Small intestine (tissue), 7 donors: ENCODE measurements around the gene CCDC30. TPM values are rescaled to one million over a fixed set of nuclear protein-coding genes. Genes with fewer than 3 reads are reported as not detected.

ENCODE experiments used
- DNase-seq, 2 donors: peaks; one replicate each; pipeline versions ENCODE4 v3.0.0 to v3.0.0-alpha.2; 2013
- FAIRE-seq: peaks from 2 replicates; lab custom pipeline; 2012; peaks lifted over from hg19 to GRCh38; lab: Jason Lieb, UNC
- H3K27ac ChIP-seq, 3 donors: one replicate each; pipeline ENCODE4 v1.5.1; 2013; ENCODE audit warnings: low read length in 2 of 3, mild to moderate bottlenecking in 2 of 3, control low read depth in 1 of 3, inconsistent platforms in 1 of 3, low read depth in 1 of 3, moderate library complexity in 1 of 3
- H3K27me3 ChIP-seq, 3 donors: one replicate each; pipeline ENCODE4 v1.6.1; 2013; ENCODE audit warnings: low read length in 3 of 3, inconsistent platforms in 1 of 3; ENCODE audit not compliant: control insufficient read depth in 3 of 3, insufficient read depth in 3 of 3
- H3K36me3 ChIP-seq, 3 donors: one replicate each; pipeline ENCODE4 v1.6.1; 2013; ENCODE audit warnings: low read length in 3 of 3, inconsistent platforms in 1 of 3, low read depth in 1 of 3, mild to moderate bottlenecking in 1 of 3, moderate library complexity in 1 of 3; ENCODE audit not compliant: control insufficient read depth in 3 of 3, insufficient read depth in 2 of 3
- H3K4me1 ChIP-seq, 3 donors: one replicate each; pipeline ENCODE4 v1.6.1; 2013; ENCODE audit warnings: low read length in 2 of 3, inconsistent platforms in 1 of 3, low read depth in 1 of 3, mild to moderate bottlenecking in 1 of 3, moderate library complexity in 1 of 3; ENCODE audit not compliant: control insufficient read depth in 3 of 3, insufficient read depth in 2 of 3
- H3K4me3 ChIP-seq, 3 donors: one replicate each; pipeline ENCODE4 v1.5.1; 2013; ENCODE audit warnings: low read length in 3 of 3, control low read depth in 1 of 3, inconsistent platforms in 1 of 3, low read depth in 1 of 3, mild to moderate bottlenecking in 1 of 3, moderate library complexity in 1 of 3
- H3K9me3 ChIP-seq, 2 donors: one replicate each; pipeline ENCODE4 v1.6.1; 2013; ENCODE audit warnings: low read depth in 1 of 2, low read length in 1 of 2; ENCODE audit not compliant: control insufficient read depth in 2 of 2, insufficient read depth in 1 of 2
- WGBS, 3 donors: extraction: QIAGEN DNeasy Blood & Tissue Kit; methylation state at CpG; one replicate each; pipeline ENCODE4 v1.1.7; 2013; 5-methylcytosine and 5-hydroxymethylcytosine counted together
- polyA plus RNA-seq, 4 donors: library from polyadenylated mRNA; stranded (reverse) in 3 of 4; unstranded in 1 of 4; fragments of 200-250 nt in 3 of 4; fragments of 120-200 nt in 1 of 4; gene quantifications; one replicate each; pipeline versions ENCODE4 v1.2.1 to v1.2.3, GENCODE V29; 2013
- donor health status: healthy with polysubstance abuse.
- donor health status: control.
- donor health status: control.
- donor health status: Bipolar disorder and iron deficiency.
- donor health status: healthy.

Gene CCDC30
- polyA plus RNA-seq, 4 donors = 0.67 to 4.4 (median 0.84) TPM

- Histone ChIP-seq H3K4me1 (no peaks in the 10 kb centered on the region), H3K27me3 (no peaks in the 10 kb centered on the region), H3K36me3 (peaks cover 0 to 2% (median 0%) of the 10 kb centered on the region in 3 donors), H3K9me3 (no peaks in the 10 kb centered on the region), H3K4me3 (no peak overlapping the region), H3K27ac (no peak overlapping the region)
- WGBS, 3 donors = 65 to 76% (median 72%) methylated on average over 1 of the region's 1 CpG
- DNase-seq (no peak), FAIRE-seq (no peak)
Observed at GRCh38 chr1:42541104-42541503, 78.0 kb downstream of the CCDC30 start.

DNA sequence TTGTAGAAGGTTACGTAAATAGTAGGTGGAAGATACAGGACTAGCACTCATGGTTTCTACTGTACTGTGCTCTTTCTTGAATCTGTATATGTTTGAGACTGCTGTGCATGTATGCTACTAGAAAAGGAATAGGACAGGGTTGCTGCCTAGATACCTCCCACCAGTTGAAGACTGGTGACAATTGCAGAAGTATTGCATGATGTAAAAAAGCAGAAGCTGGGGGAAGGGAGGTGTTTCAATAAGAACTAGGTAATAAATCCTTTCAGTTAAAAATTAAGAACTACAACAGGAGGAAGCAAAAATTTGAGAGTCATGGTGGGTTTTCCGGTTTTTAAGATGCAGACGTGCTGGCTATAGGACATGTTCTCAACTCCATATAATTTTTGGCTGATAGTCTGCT, 88.1 kb downstream of the CCDC30 start:
- Histone ChIP-seq H3K27ac (no peak overlapping the region), H3K36me3 (no peaks in the 10 kb centered on the region), H3K4me3 (no peak overlapping the region), H3K9me3 (no peaks in the 10 kb centered on the region), H3K4me1 (no peaks in the 10 kb centered on the region), H3K27me3 (no peaks in the 10 kb centered on the region)
- WGBS, 3 donors = 78 to 96% (median 87%) methylated on average over 3 of the region's 3 CpGs
- no peak for DNase-seq
- no peak for FAIRE-seq

- Histone ChIP-seq H3K9me3 (no peaks in the 10 kb centered on the region), H3K27ac (no peak overlapping the region), H3K36me3 (no peaks in the 10 kb centered on the region), H3K4me1 (no peaks in the 10 kb centered on the region), H3K27me3 (no peaks in the 10 kb centered on the region), H3K4me3 (no peak overlapping the region)
- DNase-seq (no peak), FAIRE-seq (no peak)
- WGBS, 3 donors = 80 to 90% (median 83%) methylated on average over 3 of the region's 3 CpGs
Observed at GRCh38 chr1:42551590-42551989, 88.5 kb downstream of the CCDC30 start.

- Histone ChIP-seq H3K27ac (no peak overlapping the region), H3K4me1 (no peaks in the 10 kb centered on the region), H3K27me3 (no peaks in the 10 kb centered on the region), H3K9me3 (no peaks in the 10 kb centered on the region), H3K4me3 (no peak overlapping the region), H3K36me3 (no peaks in the 10 kb centered on the region)
- WGBS, 3 donors = 76 to 92% (median 85%) methylated on average over 4 of the region's 4 CpGs
- FAIRE-seq (no peak), DNase-seq (no peak)
Observed at GRCh38 chr1:42552636-42553035, 89.5 kb downstream of the CCDC30 start.

DNA sequence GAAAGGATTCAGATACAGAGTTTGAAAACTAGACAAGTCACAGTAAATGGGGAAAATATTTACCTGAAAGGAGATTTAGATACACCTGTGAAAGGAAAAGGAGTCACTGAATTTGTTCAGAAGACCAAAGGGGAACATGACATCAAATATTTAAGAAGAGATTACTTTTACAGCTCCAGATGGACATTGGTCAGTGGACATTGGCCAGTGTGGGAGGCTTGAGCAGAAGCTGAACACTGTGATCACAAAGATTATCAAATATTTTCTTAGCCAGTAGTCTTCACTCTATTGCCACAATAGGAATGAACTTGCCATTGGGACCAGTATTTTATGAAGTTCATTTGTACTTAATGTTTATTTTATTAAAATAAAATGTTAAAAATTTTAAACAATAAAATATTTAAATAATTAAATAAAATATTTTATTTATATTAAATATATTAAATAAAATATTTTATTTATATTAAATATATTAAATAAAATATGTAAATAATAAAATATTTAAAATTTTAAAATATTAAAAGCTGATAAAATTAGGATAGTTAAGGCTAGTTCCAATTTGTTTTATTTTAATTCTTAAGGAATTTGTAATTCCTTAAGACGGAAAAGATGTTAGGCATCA, 94.3 kb downstream of the CCDC30 start:
- H3K4me1 ChIP-seq = no peaks in the 10 kb centered on the region
- H3K4me3 ChIP-seq = no peak overlapping the region
- peak; percentile 99 for FAIRE-seq
- DNase-seq = peak in 1 of 2 donors; percentile 19
- no peaks in the 10 kb centered on the region for H3K9me3 ChIP-seq
- no peaks in the 10 kb centered on the region for H3K36me3 ChIP-seq
- WGBS, 3 donors = 96 to 100% (median 99%) methylated on average over 1 of the region's 1 CpG
- no peaks in the 10 kb centered on the region for H3K27me3 ChIP-seq
- H3K27ac ChIP-seq = no peak overlapping the region

DNA sequence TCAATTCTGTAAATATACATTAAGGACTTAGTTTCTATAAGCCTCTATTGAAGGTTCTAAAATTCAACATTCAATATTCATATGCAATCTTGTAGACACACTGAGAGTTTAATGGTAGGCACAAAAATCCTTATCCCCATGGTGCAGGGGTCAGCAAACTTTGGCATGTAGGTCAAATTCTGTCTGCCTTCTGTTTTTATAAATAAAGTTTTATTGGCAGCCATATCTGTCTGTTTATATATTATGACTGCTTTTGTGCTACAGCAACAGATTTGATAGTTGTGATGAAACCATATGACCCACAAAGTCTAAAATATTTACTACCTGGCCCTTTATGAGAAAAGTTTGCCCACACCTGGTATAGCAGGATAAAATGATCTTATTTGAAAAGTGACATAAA, 104.0 kb downstream of the CCDC30 start:
- DNase-seq (no peak), FAIRE-seq (no peak)
- no peaks in the 10 kb centered on the region for H3K4me1 ChIP-seq
- no peak overlapping the region for H3K27ac ChIP-seq
- no peaks in the 10 kb centered on the region for H3K36me3 ChIP-seq
- no peaks in the 10 kb centered on the region for H3K9me3 ChIP-seq
- H3K4me3 ChIP-seq = no peak overlapping the region
- H3K27me3 ChIP-seq = no peaks in the 10 kb centered on the region

DNA sequence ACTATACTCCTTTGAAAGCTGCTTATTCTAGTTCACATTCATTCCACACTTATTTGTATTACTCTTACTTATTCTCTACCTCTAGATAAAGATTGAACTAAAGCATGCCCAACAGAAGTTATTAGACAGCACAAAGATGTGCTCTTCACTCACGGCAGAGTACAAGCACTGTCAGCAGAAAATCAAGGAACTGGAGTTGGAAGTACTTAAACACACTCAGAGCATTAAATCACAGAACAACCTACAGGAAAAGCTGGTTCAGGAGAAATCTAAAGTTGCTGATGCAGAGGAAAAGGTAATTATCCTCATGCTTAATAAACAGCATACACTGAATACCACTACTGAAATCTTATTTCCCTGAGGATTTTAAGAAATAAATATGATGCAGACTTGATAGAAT, 113.8 kb downstream of the CCDC30 start:
- Histone ChIP-seq H3K36me3 (no peaks in the 10 kb centered on the region), H3K4me3 (no peak overlapping the region), H3K27ac (no peak overlapping the region), H3K4me1 (no peaks in the 10 kb centered on the region), H3K27me3 (no peaks in the 10 kb centered on the region), H3K9me3 (no peaks in the 10 kb centered on the region)
- 52 to 74% (median 56%) methylated on average over 1 of the region's 1 CpG for WGBS, 3 donors
- no peak for FAIRE-seq
- DNase-seq = no peak

- Histone ChIP-seq H3K27ac (no peak overlapping the region), H3K36me3 (no peaks in the 10 kb centered on the region), H3K27me3 (no peaks in the 10 kb centered on the region), H3K4me1 (no peaks in the 10 kb centered on the region), H3K4me3 (no peak overlapping the region), H3K9me3 (peaks cover 0 to 14% of the 10 kb centered on the region in 2 donors)
- WGBS, 3 donors = 85 to 94% (median 87%) methylated on average over 3 of the region's 3 CpGs
- FAIRE-seq (no peak), DNase-seq (no peak)
Observed at GRCh38 chr1:42586016-42586415, 122.9 kb downstream of the CCDC30 start.

DNA sequence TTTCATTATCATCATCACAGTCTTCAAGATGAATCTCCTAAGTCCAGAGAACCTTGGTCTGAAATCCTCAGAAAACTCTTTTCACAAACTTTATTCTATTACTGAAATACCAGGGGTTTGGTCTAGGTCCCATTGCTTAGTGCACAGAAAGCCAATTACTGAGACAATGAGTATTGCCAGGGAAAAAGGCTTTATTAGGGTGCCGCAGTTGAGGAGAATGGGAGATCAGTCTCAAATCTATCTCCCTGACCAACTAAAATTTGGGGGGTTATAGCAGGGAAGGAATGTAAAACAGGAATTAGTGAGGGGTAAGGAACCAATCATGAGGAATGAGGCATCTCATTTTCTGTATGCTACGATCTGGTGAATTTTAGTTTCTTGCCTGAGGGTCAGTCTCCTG, 124.7 kb downstream of the CCDC30 start:
- Histone ChIP-seq H3K4me3 (no peak overlapping the region), H3K27ac (no peak overlapping the region), H3K9me3 (peaks cover 0 to 14% of the 10 kb centered on the region in 2 donors), H3K4me1 (peaks cover 0 to 2% (median 0%) of the 10 kb centered on the region in 3 donors), H3K27me3 (no peaks in the 10 kb centered on the region), H3K36me3 (no peaks in the 10 kb centered on the region)
- DNase-seq (no peak), FAIRE-seq (no peak)
- 96 to 98% (median 96%) methylated on average over 2 of the region's 2 CpGs for WGBS, 3 donors
